HG03066 (cell line): ENCODE results near the gene BSCL2.
"Not testable (repeated sequence)": the region's sequence is repeated elsewhere in the genome, so short reads cannot be mapped to it uniquely, and the experiment has no call there.

Source experiments
- ATAC-seq: cut with Tn5 transposase; IDR thresholded peaks from one replicate; pipeline ENCODE4 v1.9.1; 2021; ENCODE audit warnings: low read depth; ENCODE audit not compliant: unreplicated experiment

BSCL2 gene

GRCh38 chr11:62665075-62665598 lies 42.1 kb downstream of the BSCL2 start, which contains the start of the genes C11orf98 and CSKMT:
TSS of gene C11orf98 (minus strand) at chr11:62665210. CDS start at chr11:62665169, 41 bp downstream.
TSS of gene CSKMT (plus strand) at chr11:62665312. CDS start at chr11:62665880, 568 bp downstream.
- ATAC-seq: peak; percentile 82

- ATAC-seq: peak; percentile 27
Measured at GRCh38 chr11:62664405-62665074, 42.7 kb downstream of the BSCL2 start.

- ATAC-seq: no peak
Measured at GRCh38 chr11:62656796-62657429, 50.3 kb downstream of the BSCL2 start.

GRCh38 chr11:62654297-62654696 lies 52.9 kb downstream of the BSCL2 start:
- no peak for ATAC-seq

GRCh38 chr11:62652161-62653006 lies 54.8 kb downstream of the BSCL2 start:
- ATAC-seq: no peak

- not testable (repeated sequence) for ATAC-seq
Measured at GRCh38 chr11:62650283-62650682, 56.9 kb downstream of the BSCL2 start.

- ATAC-seq: no peak
Measured at GRCh38 chr11:62649486-62649885, 57.7 kb downstream of the BSCL2 start.

GRCh38 chr11:62648967-62649364 lies 58.3 kb downstream of the BSCL2 start:
- no peak for ATAC-seq

- no peak for ATAC-seq
Measured at GRCh38 chr11:62648185-62648966, 58.8 kb downstream of the BSCL2 start.

GRCh38 chr11:62647609-62648005 lies 59.6 kb downstream of the BSCL2 start:
- ATAC-seq: no peak

GRCh38 chr11:62646825-62647608 lies 60.2 kb downstream of the BSCL2 start:
- ATAC-seq: no peak

- ATAC-seq: peak; percentile 99
Measured at GRCh38 chr11:62645946-62646824, 61.0 kb downstream of the BSCL2 start, which contains the start of gene GANAB. TSS of gene GANAB (minus strand) at chr11:62646613. CDS start at chr11:62646599, 14 bp downstream.

GRCh38 chr11:62645671-62645945 lies 61.6 kb downstream of the BSCL2 start:
- ATAC-seq: no peak

- ATAC-seq: no peak
Measured at GRCh38 chr11:62644220-62644619, 63.0 kb downstream of the BSCL2 start.
